ENCODE data around the gene CPM. TPM values are rescaled to one million over a fixed set of nuclear protein-coding genes. Genes with fewer than 3 reads are reported as not detected.

CPM gene
- total RNA-seq, 1 donor from 2014 or later = 0.67 TPM

GRCh38 chr12:68918960-68919359, 14.0 kb downstream of the CPM start:
- Mint-ChIP-seq H3K27ac (ENCODE audit: unreplicated experiment) (no peak overlapping the region), H3K4me3 (ENCODE audit: unreplicated experiment) (no peak overlapping the region), H3K4me1 (ENCODE audit: low read depth) (peaks cover 12% of the 10 kb centered on the region), H3K27me3 (ENCODE audit: low read depth) (no peaks in the 10 kb centered on the region), H3K36me3 (ENCODE audit: low read depth) (no peaks in the 10 kb centered on the region), H3K9me3 (ENCODE audit: low read depth) (no peaks in the 10 kb centered on the region)
- TF ChIP-seq CTCF (IDR thresholded peaks at IDR 0.05) = no peak
- DNase-seq (ENCODE audit: low spot score) = no peak

GRCh38 chr12:68915055-68915454, 17.9 kb downstream of the CPM start:
- Mint-ChIP-seq H3K4me1 (ENCODE audit: low read depth) (peaks cover 12% of the 10 kb centered on the region), H3K4me3 (ENCODE audit: unreplicated experiment) (no peak overlapping the region), H3K27ac (ENCODE audit: unreplicated experiment) (peak overlapping the region; percentile 78), H3K36me3 (ENCODE audit: low read depth) (no peaks in the 10 kb centered on the region), H3K27me3 (ENCODE audit: low read depth) (no peaks in the 10 kb centered on the region), H3K9me3 (ENCODE audit: low read depth) (no peaks in the 10 kb centered on the region)
- DNase-seq (ENCODE audit: low spot score) = no peak
- no peak for TF ChIP-seq CTCF (IDR thresholded peaks at IDR 0.05)

DNA sequence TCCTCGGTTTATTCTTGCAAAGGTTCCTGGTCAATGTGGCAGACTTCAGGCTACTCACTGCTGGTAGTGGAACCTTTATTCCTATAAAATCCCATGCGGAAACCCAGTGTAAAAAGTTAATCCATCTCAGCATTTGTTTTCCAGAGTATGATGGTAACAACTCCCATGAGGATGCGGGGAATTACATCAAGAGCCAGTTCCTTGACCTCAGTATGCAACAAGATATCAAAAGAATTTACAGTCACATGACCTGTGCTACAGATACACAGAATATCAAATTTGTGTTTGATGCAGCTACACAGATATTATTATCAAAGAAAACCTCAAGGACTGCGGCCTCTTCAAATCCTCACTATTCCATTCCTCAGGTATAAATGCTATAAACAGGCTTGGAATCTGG, 19.3 kb downstream of the CPM start:
- no peak for TF ChIP-seq CTCF (IDR thresholded peaks at IDR 0.05)
- no peak overlapping the region for H3K27ac Mint-ChIP-seq (ENCODE audit: unreplicated experiment)
- H3K27me3 Mint-ChIP-seq (ENCODE audit: low read depth) = no peaks in the 10 kb centered on the region
- no peak for DNase-seq (ENCODE audit: low spot score)
- H3K4me3 Mint-ChIP-seq (ENCODE audit: unreplicated experiment) = no peak overlapping the region
- no peaks in the 10 kb centered on the region for H3K36me3 Mint-ChIP-seq (ENCODE audit: low read depth)
- H3K4me1 Mint-ChIP-seq (ENCODE audit: low read depth) = peaks cover 12% of the 10 kb centered on the region
- no peaks in the 10 kb centered on the region for H3K9me3 Mint-ChIP-seq (ENCODE audit: low read depth)

- no peak overlapping the region for H3K27ac Mint-ChIP-seq (ENCODE audit: unreplicated experiment)
- DNase-seq (ENCODE audit: low spot score) = no peak
- H3K36me3 Mint-ChIP-seq (ENCODE audit: low read depth) = no peaks in the 10 kb centered on the region
- no peak overlapping the region for H3K4me3 Mint-ChIP-seq (ENCODE audit: unreplicated experiment)
- peak; percentile 7 for TF ChIP-seq CTCF (IDR thresholded peaks at IDR 0.05)
- H3K27me3 Mint-ChIP-seq (ENCODE audit: low read depth) = no peaks in the 10 kb centered on the region
- peaks cover 12% of the 10 kb centered on the region for H3K4me1 Mint-ChIP-seq (ENCODE audit: low read depth)
- H3K9me3 Mint-ChIP-seq (ENCODE audit: low read depth) = no peaks in the 10 kb centered on the region
Observed at GRCh38 chr12:68912916-68913315, 20.1 kb downstream of the CPM start.

DNA sequence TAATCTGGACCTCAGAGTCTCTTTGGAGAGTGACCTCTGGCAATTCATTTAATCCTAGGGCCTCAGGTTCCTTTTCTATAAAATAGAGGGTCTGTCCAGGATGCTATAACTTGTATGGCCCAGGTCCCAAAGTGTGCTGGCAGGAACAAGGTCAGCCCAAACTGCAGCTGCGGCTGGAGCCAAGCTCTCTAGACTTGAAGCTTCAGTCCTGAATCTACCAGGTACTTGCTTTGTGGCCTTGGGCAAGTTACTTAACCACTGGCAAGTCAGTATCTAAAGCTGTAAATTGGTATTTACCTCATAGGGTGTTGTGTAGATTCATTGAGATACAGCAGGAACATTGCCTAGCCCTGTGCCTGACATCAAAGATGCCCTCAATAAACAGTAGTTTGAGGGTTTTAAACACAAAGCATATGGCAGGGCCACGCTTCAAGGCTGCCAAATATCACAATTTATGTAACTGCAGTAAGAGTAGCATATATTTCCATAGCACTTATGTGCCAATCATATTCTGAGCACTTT, 21.7 kb downstream of the CPM start:
- no peaks in the 10 kb centered on the region for H3K9me3 Mint-ChIP-seq (ENCODE audit: low read depth)
- no peak for DNase-seq (ENCODE audit: low spot score)
- TF ChIP-seq CTCF (IDR thresholded peaks at IDR 0.05) = no peak
- no peaks in the 10 kb centered on the region for H3K36me3 Mint-ChIP-seq (ENCODE audit: low read depth)
- no peak overlapping the region for H3K4me3 Mint-ChIP-seq (ENCODE audit: unreplicated experiment)
- peaks cover 12% of the 10 kb centered on the region for H3K4me1 Mint-ChIP-seq (ENCODE audit: low read depth)
- H3K27me3 Mint-ChIP-seq (ENCODE audit: low read depth) = no peaks in the 10 kb centered on the region
- no peak overlapping the region for H3K27ac Mint-ChIP-seq (ENCODE audit: unreplicated experiment)
